ENCODE data around the gene PRKN.

The PRKN gene

GRCh38 chr6:162195441-162195840, 532.1 kb downstream of the PRKN start:
- no peak overlapping the region for H3K4me3 Mint-ChIP-seq
- H3K4me1 Mint-ChIP-seq (ENCODE audit: low read depth), result no peaks in the 10 kb centered on the region
- H3K27ac Mint-ChIP-seq, result no peak overlapping the region
- peaks cover 4% of the 10 kb centered on the region for H3K36me3 Mint-ChIP-seq
- no peaks in the 10 kb centered on the region for H3K9me3 Mint-ChIP-seq (ENCODE audit: low read depth)
- no peaks in the 10 kb centered on the region for H3K27me3 Mint-ChIP-seq

GRCh38 chr6:162190981-162191380, 536.6 kb downstream of the PRKN start:
- H3K4me1 Mint-ChIP-seq (ENCODE audit: low read depth), result no peaks in the 10 kb centered on the region
- H3K36me3 Mint-ChIP-seq, result peaks cover 10% of the 10 kb centered on the region

GRCh38 chr6:162187168-162187935, 540.2 kb downstream of the PRKN start:
- peaks cover 7% of the 10 kb centered on the region for H3K36me3 Mint-ChIP-seq
- H3K4me3 Mint-ChIP-seq, result no peak overlapping the region
- H3K9me3 Mint-ChIP-seq (ENCODE audit: low read depth), result peaks cover 4% of the 10 kb centered on the region
- no peak overlapping the region for H3K27ac Mint-ChIP-seq
- no peaks in the 10 kb centered on the region for H3K4me1 Mint-ChIP-seq (ENCODE audit: low read depth)
- H3K27me3 Mint-ChIP-seq, result no peaks in the 10 kb centered on the region

More at GRCh38 chr6:162190981-162191380, 536.6 kb downstream of the PRKN start:
- H3K27ac Mint-ChIP-seq, result no peak overlapping the region
- no peak overlapping the region for H3K4me3 Mint-ChIP-seq
- no peaks in the 10 kb centered on the region for H3K27me3 Mint-ChIP-seq
- peaks cover 4% of the 10 kb centered on the region for H3K9me3 Mint-ChIP-seq (ENCODE audit: low read depth)

- no peaks in the 10 kb centered on the region for H3K27me3 Mint-ChIP-seq
- H3K9me3 Mint-ChIP-seq (ENCODE audit: low read depth), result peaks cover 4% of the 10 kb centered on the region
- no peak overlapping the region for H3K4me3 Mint-ChIP-seq
- no peaks in the 10 kb centered on the region for H3K4me1 Mint-ChIP-seq (ENCODE audit: low read depth)
- no peak overlapping the region for H3K27ac Mint-ChIP-seq
- H3K36me3 Mint-ChIP-seq, result peaks cover 3% of the 10 kb centered on the region
Measured at GRCh38 chr6:162184465-162184864, 543.1 kb downstream of the PRKN start.

GRCh38 chr6:162181741-162182401, 545.7 kb downstream of the PRKN start:
- no peaks in the 10 kb centered on the region for H3K36me3 Mint-ChIP-seq
- H3K4me3 Mint-ChIP-seq, result no peak overlapping the region
- no peaks in the 10 kb centered on the region for H3K4me1 Mint-ChIP-seq (ENCODE audit: low read depth)
- H3K9me3 Mint-ChIP-seq (ENCODE audit: low read depth), result no peaks in the 10 kb centered on the region
- no peaks in the 10 kb centered on the region for H3K27me3 Mint-ChIP-seq
- H3K27ac Mint-ChIP-seq, result no peak overlapping the region

- Mint-ChIP-seq H3K9me3 (ENCODE audit: low read depth) (no peaks in the 10 kb centered on the region), H3K4me1 (ENCODE audit: low read depth) (no peaks in the 10 kb centered on the region), H3K36me3 (no peaks in the 10 kb centered on the region), H3K27me3 (no peaks in the 10 kb centered on the region), H3K27ac (no peak overlapping the region), H3K4me3 (no peak overlapping the region)
Measured at GRCh38 chr6:162181111-162181510, 546.5 kb downstream of the PRKN start.

- Mint-ChIP-seq H3K27ac (no peak overlapping the region), H3K4me3 (no peak overlapping the region), H3K9me3 (ENCODE audit: low read depth) (no peaks in the 10 kb centered on the region), H3K36me3 (no peaks in the 10 kb centered on the region), H3K27me3 (no peaks in the 10 kb centered on the region), H3K4me1 (ENCODE audit: low read depth) (no peaks in the 10 kb centered on the region)
Measured at GRCh38 chr6:162179196-162179951, 548.2 kb downstream of the PRKN start.

- no peak overlapping the region for H3K27ac Mint-ChIP-seq
Measured at GRCh38 chr6:162178666-162179065, 548.9 kb downstream of the PRKN start.

GRCh38 chr6:162178266-162178665, 549.3 kb downstream of the PRKN start:
- Mint-ChIP-seq H3K36me3 (peaks cover 2% of the 10 kb centered on the region), H3K4me3 (no peak overlapping the region), H3K4me1 (ENCODE audit: low read depth) (no peaks in the 10 kb centered on the region), H3K9me3 (ENCODE audit: low read depth) (no peaks in the 10 kb centered on the region), H3K27me3 (no peaks in the 10 kb centered on the region), H3K27ac (no peak overlapping the region)

More at GRCh38 chr6:162178666-162179065, 548.9 kb downstream of the PRKN start:
- Mint-ChIP-seq H3K9me3 (ENCODE audit: low read depth) (no peaks in the 10 kb centered on the region), H3K4me3 (no peak overlapping the region), H3K27me3 (no peaks in the 10 kb centered on the region), H3K4me1 (ENCODE audit: low read depth) (no peaks in the 10 kb centered on the region), H3K36me3 (peaks cover 2% of the 10 kb centered on the region)

GRCh38 chr6:162177746-162178145, 549.8 kb downstream of the PRKN start:
- Mint-ChIP-seq H3K27ac (no peak overlapping the region), H3K27me3 (no peaks in the 10 kb centered on the region), H3K36me3 (peaks cover 2% of the 10 kb centered on the region), H3K4me3 (no peak overlapping the region), H3K4me1 (ENCODE audit: low read depth) (no peaks in the 10 kb centered on the region), H3K9me3 (ENCODE audit: low read depth) (no peaks in the 10 kb centered on the region)

- H3K9me3 Mint-ChIP-seq (ENCODE audit: low read depth), result no peaks in the 10 kb centered on the region
- H3K27ac Mint-ChIP-seq, result no peak overlapping the region
- H3K27me3 Mint-ChIP-seq, result no peaks in the 10 kb centered on the region
- H3K36me3 Mint-ChIP-seq, result peaks cover 2% of the 10 kb centered on the region
- H3K4me1 Mint-ChIP-seq (ENCODE audit: low read depth), result no peaks in the 10 kb centered on the region
- no peak overlapping the region for H3K4me3 Mint-ChIP-seq
Measured at GRCh38 chr6:162173466-162173865, 554.1 kb downstream of the PRKN start.

- Mint-ChIP-seq H3K27me3 (no peaks in the 10 kb centered on the region), H3K27ac (no peak overlapping the region), H3K9me3 (ENCODE audit: low read depth) (no peaks in the 10 kb centered on the region), H3K36me3 (no peaks in the 10 kb centered on the region), H3K4me3 (no peak overlapping the region), H3K4me1 (ENCODE audit: low read depth) (no peaks in the 10 kb centered on the region)
Measured at GRCh38 chr6:162165479-162165878, 562.1 kb downstream of the PRKN start.

- H3K27me3 Mint-ChIP-seq, result no peaks in the 10 kb centered on the region
- no peaks in the 10 kb centered on the region for H3K9me3 Mint-ChIP-seq (ENCODE audit: low read depth)
- H3K4me3 Mint-ChIP-seq, result no peak overlapping the region
- H3K27ac Mint-ChIP-seq, result no peak overlapping the region
- no peaks in the 10 kb centered on the region for H3K4me1 Mint-ChIP-seq (ENCODE audit: low read depth)
- H3K36me3 Mint-ChIP-seq, result no peaks in the 10 kb centered on the region
Measured at GRCh38 chr6:162157167-162157870, 570.2 kb downstream of the PRKN start.

- Mint-ChIP-seq H3K4me3 (no peak overlapping the region), H3K9me3 (ENCODE audit: low read depth) (no peaks in the 10 kb centered on the region)
Measured at GRCh38 chr6:162156146-162156545, 571.4 kb downstream of the PRKN start.

GRCh38 chr6:162154930-162155329, 572.6 kb downstream of the PRKN start:
- no peaks in the 10 kb centered on the region for H3K27me3 Mint-ChIP-seq
- no peaks in the 10 kb centered on the region for H3K9me3 Mint-ChIP-seq (ENCODE audit: low read depth)
- H3K36me3 Mint-ChIP-seq, result peaks cover 2% of the 10 kb centered on the region
- H3K27ac Mint-ChIP-seq, result no peak overlapping the region
- no peak overlapping the region for H3K4me3 Mint-ChIP-seq
- no peaks in the 10 kb centered on the region for H3K4me1 Mint-ChIP-seq (ENCODE audit: low read depth)

More at GRCh38 chr6:162156146-162156545, 571.4 kb downstream of the PRKN start:
- no peak overlapping the region for H3K27ac Mint-ChIP-seq
- no peaks in the 10 kb centered on the region for H3K4me1 Mint-ChIP-seq (ENCODE audit: low read depth)
- H3K27me3 Mint-ChIP-seq, result no peaks in the 10 kb centered on the region
- peaks cover 2% of the 10 kb centered on the region for H3K36me3 Mint-ChIP-seq

Measured in activated naive CD8-positive, alpha-beta T cell (primary cell).